GM08714 (cell line): ENCODE data around the gene CLEC4M.
"Not testable (repeated sequence)": the region's sequence is repeated elsewhere in the genome, so short reads cannot be mapped to it uniquely, and the experiment has no call there.

Experiments
- H3K4me3 ChIP-seq: fragments of 200-500 bp; sonication (Bioruptor generic); 2 replicates; pipeline ENCODE4 v1.5.1; 2014; ENCODE audit warnings: mild to moderate bottlenecking, low read length, inconsistent platforms
- ZNF274 ChIP-seq: IDR thresholded peaks from 2 replicates; pipeline ENCODE4 v1.6.1; 2012; ENCODE audit warnings: mild to moderate bottlenecking, low read depth, low read length

Gene CLEC4M

GRCh38 chr19:7734220-7735203 lies 28.5 kb upstream of the CLEC4M start:
- H3K4me3 ChIP-seq, result no peak overlapping the region
- TF ChIP-seq ZNF274, result no peak

DNA sequence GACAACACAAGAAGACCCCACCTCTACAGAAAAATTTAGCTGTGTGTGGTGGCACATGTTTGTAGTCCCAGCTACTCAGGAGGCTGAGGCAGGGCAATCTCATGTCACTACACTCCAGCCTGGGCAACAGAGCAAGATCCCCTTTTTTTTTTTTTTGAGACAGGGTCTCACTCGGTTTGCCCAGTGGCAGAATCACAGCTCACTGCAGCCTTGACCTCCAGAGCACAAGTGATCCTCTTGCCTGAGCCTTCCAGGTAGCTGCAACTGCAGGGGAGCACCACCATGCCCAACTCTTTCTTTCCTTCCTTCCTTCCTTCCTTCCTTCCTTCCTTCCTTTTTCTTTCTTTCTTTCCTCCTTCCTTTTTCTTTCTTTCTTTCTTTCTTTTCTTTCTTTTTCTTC lies 26.9 kb upstream of the CLEC4M start:
- no peak overlapping the region for H3K4me3 ChIP-seq
- no peak for TF ChIP-seq ZNF274

- no peak for TF ChIP-seq ZNF274
- no peak overlapping the region for H3K4me3 ChIP-seq
Observed at GRCh38 chr19:7737215-7737614, 25.8 kb upstream of the CLEC4M start.

DNA sequence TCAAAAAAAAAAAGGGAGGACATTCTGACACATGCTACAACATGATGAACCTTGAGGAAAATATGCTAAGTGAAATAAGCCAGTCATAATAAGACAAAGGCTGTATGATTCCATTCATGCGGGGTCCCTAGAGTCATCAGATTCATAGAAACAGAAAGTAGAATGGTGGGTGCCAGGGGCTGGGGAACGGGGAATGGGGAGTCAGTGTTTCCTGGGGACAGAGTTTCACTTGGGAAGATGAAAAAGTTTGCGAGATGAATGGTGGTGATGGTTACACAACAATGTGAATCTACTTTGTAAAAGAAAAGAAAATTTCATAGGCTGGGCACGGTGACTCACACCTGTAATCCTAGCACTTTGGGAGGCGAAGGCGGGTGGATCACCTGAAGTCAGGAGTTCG lies 25.0 kb upstream of the CLEC4M start:
- no peak overlapping the region for H3K4me3 ChIP-seq
- no peak for TF ChIP-seq ZNF274

DNA sequence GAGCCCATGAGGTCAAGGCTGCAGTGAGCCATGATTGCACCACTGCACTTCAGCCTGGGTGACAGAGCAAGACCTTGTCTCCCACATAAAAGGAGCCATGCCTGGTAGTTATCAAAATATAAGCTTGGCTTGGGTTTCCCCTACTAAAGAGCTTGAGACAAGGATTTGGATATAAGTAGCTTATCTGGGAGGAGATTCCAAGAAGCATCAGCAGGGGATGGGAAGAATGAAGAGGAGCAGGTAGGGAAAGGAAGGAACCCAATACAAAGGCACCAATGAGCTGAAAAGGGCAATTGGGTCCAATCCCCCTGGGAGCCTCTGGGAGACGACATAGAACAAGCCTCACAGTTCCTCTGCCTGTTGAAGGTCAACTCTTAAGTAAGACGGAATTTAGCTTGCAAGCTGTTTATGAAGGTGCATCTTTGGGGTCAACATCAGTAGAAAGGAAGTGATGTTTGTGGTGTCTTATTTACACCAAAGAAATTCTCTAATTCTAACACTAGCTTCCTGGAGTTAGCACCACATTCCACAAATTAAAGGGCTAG lies 23.8 kb upstream of the CLEC4M start:
- H3K4me3 ChIP-seq, result no peak overlapping the region
- no peak for TF ChIP-seq ZNF274

GRCh38 chr19:7739801-7740681 lies 23.0 kb upstream of the CLEC4M start:
- H3K4me3 ChIP-seq, result no peak overlapping the region
- TF ChIP-seq ZNF274, result no peak

GRCh38 chr19:7740682-7741054 lies 22.4 kb upstream of the CLEC4M start:
- H3K4me3 ChIP-seq, result no peak overlapping the region
- TF ChIP-seq ZNF274, result no peak

GRCh38 chr19:7742575-7742974 lies 20.5 kb upstream of the CLEC4M start:
- no peak for TF ChIP-seq ZNF274
- H3K4me3 ChIP-seq, result no peak overlapping the region

DNA sequence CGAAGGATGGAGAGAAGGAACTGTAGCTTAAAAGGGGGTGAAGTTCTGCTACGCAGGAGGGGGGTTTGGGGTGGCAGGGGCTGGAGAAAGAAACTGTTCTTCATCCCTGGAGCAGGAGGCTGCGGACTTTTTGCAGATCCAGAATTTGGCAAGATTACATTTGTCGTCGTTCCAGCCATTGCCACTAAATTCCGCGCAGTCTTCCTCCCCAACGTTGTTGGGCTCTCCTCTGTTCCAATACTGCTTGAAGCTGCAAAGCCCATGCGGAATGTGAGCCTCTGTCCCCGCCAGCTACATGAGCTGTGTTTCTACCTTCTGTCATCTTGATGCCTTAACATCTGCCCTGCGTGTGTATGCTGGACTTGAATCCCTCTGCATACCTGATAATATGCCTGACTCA lies 20.1 kb upstream of the CLEC4M start:
- no peak for TF ChIP-seq ZNF274
- no peak overlapping the region for H3K4me3 ChIP-seq

DNA sequence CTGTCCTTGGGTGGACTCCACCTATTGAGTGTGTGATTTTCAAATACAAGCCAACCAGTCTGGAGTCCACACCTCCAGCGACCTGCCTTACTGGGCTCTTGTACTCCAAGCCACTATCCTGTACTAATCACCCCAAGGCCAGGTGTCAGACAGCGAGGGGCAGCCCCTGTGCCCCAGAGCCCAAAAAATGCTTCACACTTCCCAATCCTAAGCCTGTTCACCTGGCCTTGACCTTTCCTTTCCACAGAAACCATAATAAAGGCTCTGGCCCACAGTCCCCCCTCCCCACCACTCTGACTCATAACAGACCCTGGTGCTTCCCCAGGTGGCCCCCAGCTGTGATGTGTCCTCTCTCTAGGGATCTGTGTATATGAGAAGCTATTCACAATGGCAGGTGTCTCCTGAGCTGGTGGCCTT lies 19.6 kb upstream of the CLEC4M start:
- no peak overlapping the region for H3K4me3 ChIP-seq
- no peak for TF ChIP-seq ZNF274

- no peak overlapping the region for H3K4me3 ChIP-seq
- TF ChIP-seq ZNF274, result no peak
Observed at GRCh38 chr19:7744199-7744786, 18.8 kb upstream of the CLEC4M start.

GRCh38 chr19:7744871-7745650 lies 18.0 kb upstream of the CLEC4M start:
- no peak for TF ChIP-seq ZNF274
- H3K4me3 ChIP-seq, result no peak overlapping the region

- H3K4me3 ChIP-seq, result not testable (repeated sequence)
Observed at GRCh38 chr19:7746306-7746705, 16.7 kb upstream of the CLEC4M start.
